ENCODE measurements around the gene RPRD1B.

- TF ChIP-seq CTCF (IDR thresholded peaks at IDR 0.05; ENCODE audit: low read length) (no peak), EZH2 (optimal IDR thresholded peaks at IDR 0.05; ENCODE audit: low read depth, low read length) (no peak), EZH2phosphoT487 (IDR thresholded peaks at IDR 0.05; ENCODE audit: low read length) (no peak)
Observed at GRCh38 chr20:38133680-38134426, 100.3 kb downstream of the RPRD1B start.
